Muscle of leg (tissue), 11 donors: ENCODE data around the gene BCL2L14. TPM values are rescaled to one million over a fixed set of nuclear protein-coding genes. Genes with fewer than 3 reads are reported as not detected.

ENCODE experiments used
- DNase-seq: peaks from one replicate; pipeline ENCODE4 v3.0.0; 2013
- H3K27ac ChIP-seq: one replicate; pipeline ENCODE4 v1.5.1; 2013; ENCODE audit warnings: mild to moderate bottlenecking, low read length, control low read depth
- H3K27me3 ChIP-seq: one replicate; pipeline ENCODE4 v1.6.1; 2013; ENCODE audit warnings: low read length; ENCODE audit not compliant: control insufficient read depth, insufficient read depth
- H3K36me3 ChIP-seq: one replicate; pipeline ENCODE4 v1.6.1; 2013; ENCODE audit warnings: low read length; ENCODE audit not compliant: control insufficient read depth, insufficient read depth
- H3K4me1 ChIP-seq: one replicate; pipeline ENCODE4 v1.6.1; 2013; ENCODE audit warnings: low read length; ENCODE audit not compliant: control insufficient read depth, insufficient read depth
- H3K4me3 ChIP-seq: one replicate; pipeline ENCODE4 v1.5.1; 2013; ENCODE audit warnings: low read length, control low read depth
- H3K9me3 ChIP-seq: replicated peaks from 2 replicates; pipeline ENCODE4 v1.6.1; 2013; ENCODE audit warnings: low read depth, low read length; ENCODE audit not compliant: control insufficient read depth
- WGBS: methylation state at CpG from one replicate; pipeline ENCODE4 v1.1.5; 2013; ENCODE audit warnings: missing lambda C conversion rate; ENCODE audit not compliant: insufficient coverage; 5-methylcytosine and 5-hydroxymethylcytosine counted together
- polyA plus RNA-seq, 8 donors: library from polyadenylated mRNA; unstranded; fragments of 120-200 nt; gene quantifications; one replicate each; pipeline versions ENCODE4 v1.2.1 to v1.2.3, GENCODE V29; 2013; ENCODE audit warnings: inconsistent platforms in 1 of 8, low replicate concordance in 1 of 8; ENCODE audit not compliant: insufficient read length in 8 of 8, insufficient read depth in 1 of 8
- total RNA-seq: library from RNA; stranded (reverse); fragments of 120-200 nt; gene quantifications from one replicate; pipeline ENCODE4 v1.2.4, GENCODE V29; 2013

BCL2L14 gene
- total and polyA plus RNA-seq, 9 donors: 0.15 to 0.83 (median 0.28) TPM; not detected in 3

DNA sequence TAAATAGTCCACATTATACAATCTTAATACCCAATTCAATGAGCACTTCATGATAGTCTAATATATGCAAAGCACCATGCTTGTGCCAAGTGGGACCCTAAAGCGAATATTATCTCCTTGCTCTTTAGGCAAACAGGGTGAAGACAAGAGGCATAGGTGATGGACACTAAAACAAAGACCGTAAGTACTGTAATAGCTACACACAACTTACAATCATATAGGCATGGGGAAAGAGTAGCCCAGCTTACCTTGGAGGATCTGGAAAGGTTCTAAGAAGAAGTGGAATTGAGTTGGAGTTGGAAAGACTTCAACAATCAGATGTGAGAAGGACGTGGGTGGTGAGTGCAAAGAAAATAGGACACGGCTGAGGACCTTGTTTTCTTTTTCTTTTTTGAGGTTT lies 19.1 kb upstream of the BCL2L14 start:
- H3K27me3 ChIP-seq: no peaks in the 10 kb centered on the region
- no peaks in the 10 kb centered on the region for H3K4me1 ChIP-seq
- H3K9me3 ChIP-seq: no peaks in the 10 kb centered on the region
- H3K27ac ChIP-seq: no peak overlapping the region
- no peak overlapping the region for H3K4me3 ChIP-seq
- no peak for DNase-seq
- no CpG with 5 or more reads among the region's 4 CpGs for WGBS
- no peaks in the 10 kb centered on the region for H3K36me3 ChIP-seq

DNA sequence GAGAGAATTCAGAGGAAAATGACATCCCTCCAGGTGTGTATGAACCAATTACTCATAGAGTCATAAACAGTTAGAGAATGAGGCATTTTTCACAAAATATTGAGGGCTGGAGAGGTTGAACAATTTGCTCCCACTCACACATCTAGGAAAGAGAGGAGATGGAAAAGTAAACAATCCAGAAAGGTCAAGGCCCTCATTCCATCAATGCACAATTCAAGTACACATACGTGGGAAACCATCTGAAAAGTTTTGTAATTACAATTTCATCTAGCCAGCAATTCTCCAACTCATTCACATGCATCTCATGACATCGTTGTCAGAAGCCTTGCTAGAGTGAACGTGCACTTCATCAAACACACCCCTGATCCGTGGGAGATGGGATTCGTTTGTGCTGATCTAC lies 15.7 kb upstream of the BCL2L14 start:
- no peak overlapping the region for H3K4me3 ChIP-seq
- no peak overlapping the region for H3K27ac ChIP-seq
- H3K4me1 ChIP-seq: no peaks in the 10 kb centered on the region
- 38% methylated on average over 4 of the region's 5 CpGs for WGBS
- DNase-seq: no peak
- no peaks in the 10 kb centered on the region for H3K27me3 ChIP-seq
- no peaks in the 10 kb centered on the region for H3K36me3 ChIP-seq
- H3K9me3 ChIP-seq: no peaks in the 10 kb centered on the region

DNA sequence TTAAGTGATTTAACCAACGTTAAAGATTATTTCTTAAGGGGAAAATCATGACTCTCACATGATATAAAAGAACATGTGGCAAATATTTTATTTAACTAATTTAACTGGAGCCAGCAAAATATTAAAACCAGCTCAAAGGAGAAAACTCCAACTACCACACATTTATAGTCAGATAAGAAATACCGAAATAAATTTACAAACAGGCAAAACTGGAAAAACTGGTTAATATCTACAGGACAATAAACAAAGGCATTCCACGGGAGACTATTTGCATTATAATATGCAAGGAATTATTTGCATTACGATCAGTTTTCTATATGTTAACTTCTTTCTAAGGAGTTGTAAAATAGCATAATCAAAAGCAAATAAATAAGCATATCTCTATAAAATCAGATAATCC lies 13.8 kb upstream of the BCL2L14 start:
- no peak for DNase-seq
- H3K4me3 ChIP-seq: no peak overlapping the region
- H3K27ac ChIP-seq: no peak overlapping the region
- H3K27me3 ChIP-seq: no peaks in the 10 kb centered on the region
- H3K36me3 ChIP-seq: no peaks in the 10 kb centered on the region
- no peaks in the 10 kb centered on the region for H3K4me1 ChIP-seq
- no peaks in the 10 kb centered on the region for H3K9me3 ChIP-seq
- no CpG with 5 or more reads among the region's 4 CpGs for whole genome bisulfite sequencing

- H3K4me1 ChIP-seq: no peaks in the 10 kb centered on the region
- H3K36me3 ChIP-seq: no peaks in the 10 kb centered on the region
- WGBS: 92% methylated on average over 2 of the region's 4 CpGs
- no peaks in the 10 kb centered on the region for H3K9me3 ChIP-seq
- no peak for DNase-seq
- H3K27me3 ChIP-seq: no peaks in the 10 kb centered on the region
- H3K4me3 ChIP-seq: no peak overlapping the region
- no peak overlapping the region for H3K27ac ChIP-seq
Observed at GRCh38 chr12:12064596-12064995, 6.1 kb upstream of the BCL2L14 start.

DNA sequence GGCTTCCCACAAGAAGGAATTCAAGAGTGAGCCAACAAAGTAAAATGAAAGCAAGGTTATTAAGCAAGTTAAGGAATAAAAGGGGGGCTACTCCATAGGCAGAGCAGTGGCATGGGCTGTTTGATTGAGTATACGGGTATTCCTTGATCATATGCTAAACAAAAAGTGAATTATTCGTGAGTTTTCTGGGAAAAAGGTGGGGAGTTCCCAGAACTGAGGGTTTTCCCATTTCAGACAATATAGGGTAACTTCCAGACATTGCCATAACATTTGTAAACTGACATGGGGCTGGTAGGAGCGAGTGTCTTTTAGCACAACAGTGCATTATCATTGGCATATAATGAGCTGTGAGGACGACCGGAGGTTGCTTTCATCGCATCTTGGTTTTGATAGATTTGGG lies 2.0 kb upstream of the BCL2L14 start:
- Histone ChIP-seq H3K36me3 (no peaks in the 10 kb centered on the region), H3K4me1 (no peaks in the 10 kb centered on the region), H3K4me3 (no peak overlapping the region), H3K27me3 (peaks cover 2% of the 10 kb centered on the region), H3K27ac (no peak overlapping the region), H3K9me3 (no peaks in the 10 kb centered on the region)
- 87% methylated on average over 4 of the region's 6 CpGs for WGBS
- no peak for DNase-seq

- H3K27me3 ChIP-seq: peaks cover 2% of the 10 kb centered on the region
- H3K9me3 ChIP-seq: no peaks in the 10 kb centered on the region
- H3K36me3 ChIP-seq: no peaks in the 10 kb centered on the region
- no peak for DNase-seq
- H3K4me1 ChIP-seq: no peaks in the 10 kb centered on the region
- WGBS: 80% methylated on average over 7 of the region's 14 CpGs
- no peak overlapping the region for H3K4me3 ChIP-seq
- no peak overlapping the region for H3K27ac ChIP-seq
Observed at GRCh38 chr12:12069821-12070548, 754 bp upstream of the BCL2L14 start.

DNA sequence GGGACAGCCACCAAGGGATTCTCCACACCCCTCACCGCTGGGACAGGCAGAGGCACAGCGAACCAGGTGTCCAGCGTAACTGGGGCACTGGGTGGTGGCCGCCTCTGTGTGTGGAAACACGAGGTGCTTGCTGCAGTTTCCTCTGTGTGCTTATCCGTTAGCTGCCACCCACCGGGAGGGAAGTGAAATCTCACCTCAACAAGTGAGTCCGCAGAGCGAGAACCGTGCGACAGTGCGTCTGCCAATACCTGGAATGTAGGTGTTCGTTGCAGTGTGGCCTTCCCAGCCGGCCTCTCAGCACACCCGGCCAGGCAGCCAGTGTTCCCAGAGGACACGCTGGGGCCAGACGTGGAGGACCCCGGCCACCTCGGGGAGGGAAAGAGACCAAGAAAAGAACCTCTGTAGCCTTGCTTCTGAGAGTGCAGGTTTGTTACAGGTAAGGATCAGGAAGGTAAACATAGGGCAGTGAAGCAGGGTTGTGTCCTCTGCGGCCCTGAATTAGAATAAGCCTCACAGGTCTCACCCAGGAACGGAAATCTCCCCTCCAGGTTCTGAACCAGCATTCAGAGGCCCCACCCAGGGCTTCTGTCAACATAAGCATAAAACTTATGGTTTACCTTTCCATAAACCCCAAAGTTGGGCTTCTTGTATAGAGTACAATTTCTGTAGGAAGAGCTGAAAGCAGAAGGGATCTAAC lies 1.5 kb downstream of the BCL2L14 start:
- peaks cover 2% of the 10 kb centered on the region for H3K27me3 ChIP-seq
- no peaks in the 10 kb centered on the region for H3K9me3 ChIP-seq
- DNase-seq: no peak
- H3K36me3 ChIP-seq: no peaks in the 10 kb centered on the region
- no peak overlapping the region for H3K4me3 ChIP-seq
- WGBS: 71% methylated on average over 17 of the region's 21 CpGs
- H3K4me1 ChIP-seq: no peaks in the 10 kb centered on the region
- no peak overlapping the region for H3K27ac ChIP-seq

DNA sequence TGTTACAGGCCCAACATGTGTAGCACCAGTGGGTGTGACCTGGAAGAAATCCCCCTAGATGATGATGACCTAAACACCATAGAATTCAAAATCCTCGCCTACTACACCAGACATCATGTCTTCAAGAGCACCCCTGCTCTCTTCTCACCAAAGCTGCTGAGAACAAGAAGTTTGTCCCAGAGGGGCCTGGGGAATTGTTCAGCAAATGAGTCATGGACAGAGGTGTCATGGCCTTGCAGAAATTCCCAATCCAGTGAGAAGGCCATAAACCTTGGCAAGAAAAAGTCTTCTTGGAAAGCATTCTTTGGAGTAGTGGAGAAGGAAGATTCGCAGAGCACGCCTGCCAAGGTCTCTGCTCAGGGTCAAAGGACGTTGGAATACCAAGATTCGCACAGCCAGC lies 8.6 kb downstream of the BCL2L14 start:
- Histone ChIP-seq H3K36me3 (no peaks in the 10 kb centered on the region), H3K9me3 (no peaks in the 10 kb centered on the region), H3K4me3 (no peak overlapping the region), H3K27ac (no peak overlapping the region), H3K27me3 (no peaks in the 10 kb centered on the region), H3K4me1 (no peaks in the 10 kb centered on the region)
- 63% methylated on average over 4 of the region's 5 CpGs for WGBS
- no peak for DNase-seq

- no peaks in the 10 kb centered on the region for H3K36me3 ChIP-seq
- 87% methylated on average over 3 of the region's 3 CpGs for WGBS
- DNase-seq: peak; percentile 42
- H3K27me3 ChIP-seq: no peaks in the 10 kb centered on the region
- H3K4me1 ChIP-seq: no peaks in the 10 kb centered on the region
- H3K27ac ChIP-seq: no peak overlapping the region
- no peak overlapping the region for H3K4me3 ChIP-seq
- H3K9me3 ChIP-seq: no peaks in the 10 kb centered on the region
Observed at GRCh38 chr12:12081836-12082497, 11.2 kb downstream of the BCL2L14 start.

DNA sequence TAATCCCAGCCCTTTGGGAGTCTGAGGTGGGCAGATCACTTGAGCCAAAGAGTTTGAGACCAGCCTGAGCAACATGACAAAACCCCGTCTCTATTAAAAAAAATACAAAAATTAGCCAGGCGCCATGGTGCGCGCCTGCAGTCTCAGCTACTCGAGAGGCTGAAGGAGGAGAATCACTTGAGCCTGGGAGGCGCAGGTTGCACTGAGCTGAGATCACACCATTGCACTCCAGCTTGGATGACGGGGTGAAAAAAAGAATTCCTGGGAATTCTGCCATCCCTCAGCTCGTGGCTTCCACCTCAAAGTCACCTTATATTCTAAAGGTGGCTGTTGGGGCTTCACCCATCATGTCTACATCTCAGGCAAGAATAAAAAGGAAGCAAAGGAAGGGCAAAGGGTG lies 12.9 kb downstream of the BCL2L14 start:
- Histone ChIP-seq H3K36me3 (no peaks in the 10 kb centered on the region), H3K27ac (no peak overlapping the region), H3K27me3 (no peaks in the 10 kb centered on the region), H3K4me1 (no peaks in the 10 kb centered on the region), H3K9me3 (no peaks in the 10 kb centered on the region), H3K4me3 (no peak overlapping the region)
- no peak for DNase-seq
- WGBS: no CpG with 5 or more reads among the region's 8 CpGs
